Liver (tissue), 9 donors: ENCODE results near the gene GRID1. TPM values are rescaled to one million over a fixed set of nuclear protein-coding genes. Genes with fewer than 3 reads are reported as not detected.
A peak's percentile ranks its signal among the peaks of the same experiment; 100 is the strongest.

Source experiments
- DNase-seq: peaks from one replicate; pipeline ENCODE4 v3.0.0-alpha.2; 2017; ENCODE audit warnings: low spot score
- H3K27ac ChIP-seq, 2 donors: one replicate each; pipeline ENCODE4 v1.7.0; 2013; ENCODE audit warnings: inconsistent platforms in 2 of 2, low read length in 2 of 2, control low read depth in 1 of 2, low read depth in 1 of 2, mild to moderate bottlenecking in 1 of 2
- H3K27me3 ChIP-seq, 4 donors: one replicate each; pipeline versions ENCODE4 v1.6.1 to v1.7.0; 2013; ENCODE audit warnings: low read length in 3 of 4, inconsistent platforms in 1 of 4, mild to moderate bottlenecking in 1 of 4, moderate library complexity in 1 of 4; ENCODE audit not compliant: control insufficient read depth in 4 of 4, insufficient read depth in 4 of 4
- H3K36me3 ChIP-seq, 4 donors: one replicate each; pipeline versions ENCODE4 v1.6.1 to v1.7.0; 2013; ENCODE audit warnings: low read length in 3 of 4, mild to moderate bottlenecking in 3 of 4, low read depth in 1 of 4, moderate library complexity in 1 of 4; ENCODE audit not compliant: control insufficient read depth in 4 of 4, insufficient read depth in 3 of 4
- H3K4me1 ChIP-seq, 4 donors: one replicate each; pipeline versions ENCODE4 v1.6.1 to v1.7.0; 2013; ENCODE audit warnings: low read length in 3 of 4, mild to moderate bottlenecking in 3 of 4, moderate library complexity in 1 of 4; ENCODE audit not compliant: control insufficient read depth in 4 of 4, insufficient read depth in 4 of 4
- H3K4me3 ChIP-seq, 3 donors: one replicate each; pipeline versions ENCODE4 v1.6.1 to v1.7.0; 2013; ENCODE audit warnings: low read length in 3 of 3, control low read depth in 1 of 3, low read depth in 1 of 3, mild to moderate bottlenecking in 1 of 3
- H3K9ac ChIP-seq, 2 donors: one replicate each; pipeline ENCODE4 v1.7.0; 2013; ENCODE audit warnings: low read length in 2 of 2, mild to moderate bottlenecking in 2 of 2, moderate library complexity in 2 of 2, control low read depth in 1 of 2, low read depth in 1 of 2
- H3K9me3 ChIP-seq, 4 donors: one replicate each; pipeline versions ENCODE4 v1.6.1 to v1.7.0; 2013; ENCODE audit warnings: low read length in 3 of 4; ENCODE audit not compliant: control insufficient read depth in 4 of 4
- EGR1 ChIP-seq, 2 donors: IDR thresholded peaks; 2 replicates each; pipeline ENCODE4 v1.6.1; 2016 to 2018; ENCODE audit warnings: antibody characterized with exemption in 2 of 2, low read depth in 2 of 2
- FOXA1 ChIP-seq: IDR thresholded peaks from 2 replicates; pipeline ENCODE4 v1.6.1; 2016; ENCODE audit warnings: antibody characterized with exemption
- FOXA2 ChIP-seq: IDR thresholded peaks from 2 replicates; pipeline ENCODE4 v1.6.1; 2016; ENCODE audit warnings: antibody characterized with exemption
- HNF4A ChIP-seq, 2 donors: conservative IDR thresholded peaks; 2 replicates each; pipeline ENCODE4 v1.6.1; 2016; ENCODE audit warnings: antibody characterized with exemption in 2 of 2, mild to moderate bottlenecking in 2 of 2
- JUND ChIP-seq, 2 donors: IDR thresholded peaks; 2 replicates each; pipeline ENCODE4 v1.6.1; 2016; ENCODE audit warnings: antibody characterized with exemption in 2 of 2
- MAX ChIP-seq: IDR thresholded peaks from 2 replicates; pipeline ENCODE4 v1.6.1; 2016; ENCODE audit warnings: antibody characterized with exemption
- NR2F2 ChIP-seq: IDR thresholded peaks from 2 replicates; pipeline ENCODE4 v1.6.1; 2016; ENCODE audit warnings: antibody characterized with exemption
- RAD21 ChIP-seq, 2 donors: IDR thresholded peaks; 2 replicates each; pipeline ENCODE4 v1.6.1; 2016; ENCODE audit warnings: antibody characterized with exemption in 2 of 2, mild to moderate bottlenecking in 2 of 2
- REST ChIP-seq: IDR thresholded peaks from 2 replicates; pipeline ENCODE4 v1.6.1; 2016; ENCODE audit warnings: antibody characterized with exemption, mild to moderate bottlenecking
- SP1 ChIP-seq: IDR thresholded peaks from 2 replicates; pipeline ENCODE4 v1.6.1; 2018; ENCODE audit warnings: antibody characterized with exemption, mild to moderate bottlenecking
- TAF1 ChIP-seq: conservative IDR thresholded peaks from 2 replicates; pipeline ENCODE4 v1.6.1; 2016; ENCODE audit warnings: antibody characterized with exemption, mild to moderate bottlenecking
- YY1 ChIP-seq: IDR thresholded peaks from 2 replicates; pipeline ENCODE4 v1.6.1; 2016; ENCODE audit warnings: antibody characterized with exemption, mild to moderate bottlenecking
- ZBTB33 ChIP-seq: IDR thresholded peaks from 2 replicates; pipeline ENCODE4 v1.6.1; 2016; ENCODE audit warnings: antibody characterized with exemption
- WGBS: extraction: QIAGEN DNeasy Blood & Tissue Kit; methylation state at CpG from one replicate; pipeline ENCODE4 v1.1.7; 2013; 5-methylcytosine and 5-hydroxymethylcytosine counted together
- polyA plus RNA-seq, 2 donors: library from polyadenylated mRNA; stranded (reverse) in 1 of 2; unstranded in 1 of 2; fragments of 200-250 nt in 1 of 2; fragments of >200 nt in 1 of 2; fragmentation: Nextera tagmentation in 1 of 2; extraction: Ambion mirVana in 1 of 2; gene quantifications; one replicate each; pipeline versions ENCODE4 v1.2.1 to v1.2.3, GENCODE V29; 2013 to 2015
- total RNA-seq, 2 donors: library from RNA; depleted of rRNA; stranded (reverse); fragments of >200 nt; gene quantifications; one replicate each; pipeline ENCODE4 v1.2.3, GENCODE V29; 2014
- TF ChIP-seq, protein P1 (sequence below): fragments of 150-350 bp; IDR thresholded peaks from 2 replicates; pipeline ENCODE4 v1.5.1; 2017; ENCODE audit warnings: improper control_type of control experiment, low read depth, low read length; ENCODE audit not compliant: missing input control
- TF ChIP-seq, protein P2 (sequence below): IDR thresholded peaks from 2 replicates; pipeline ENCODE4 v1.6.1; 2016; ENCODE audit warnings: antibody characterized with exemption
- donor health status: healthy.
- donor health status: healthy.
- donor health status: healthy.
- donor health status: healthy.
- donor health status: healthy.

The GRID1 gene
- total and polyA plus RNA-seq, 4 donors: 0.09 to 0.17 (median 0.14) TPM; not detected in 1

DNA sequence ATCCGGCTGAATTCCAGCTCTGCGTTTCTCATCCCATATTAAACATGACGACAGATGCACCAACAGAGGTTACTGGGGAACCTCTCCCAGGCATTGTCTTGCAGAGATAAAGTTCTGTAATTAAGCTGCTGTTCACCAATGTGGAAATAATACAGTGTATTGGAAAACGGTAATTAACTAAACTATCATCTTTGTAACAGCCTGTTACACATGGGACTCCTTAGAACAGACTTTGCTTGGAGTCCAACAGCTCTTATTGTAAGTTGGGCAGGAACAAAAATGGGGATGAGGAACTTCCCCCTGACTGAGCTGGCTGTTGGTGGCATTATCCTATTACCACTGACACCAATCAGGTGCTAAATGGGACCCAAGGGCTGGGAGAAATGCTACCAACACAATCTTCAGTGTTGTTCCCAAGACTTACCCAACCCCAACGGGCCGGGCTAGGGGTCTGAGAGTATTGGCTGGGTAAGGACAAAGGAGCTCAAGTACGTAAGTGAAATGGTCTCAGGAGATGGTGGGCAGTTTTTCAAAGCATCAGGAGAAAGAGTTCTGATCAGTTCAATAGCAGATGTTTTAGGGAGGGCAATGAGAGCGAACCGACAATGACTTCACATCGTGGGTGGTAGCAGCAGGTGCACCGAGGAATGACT lies 759.4 kb downstream of the GRID1 start:
- WGBS: 84% methylated on average over 11 of the region's 11 CpGs

DNA sequence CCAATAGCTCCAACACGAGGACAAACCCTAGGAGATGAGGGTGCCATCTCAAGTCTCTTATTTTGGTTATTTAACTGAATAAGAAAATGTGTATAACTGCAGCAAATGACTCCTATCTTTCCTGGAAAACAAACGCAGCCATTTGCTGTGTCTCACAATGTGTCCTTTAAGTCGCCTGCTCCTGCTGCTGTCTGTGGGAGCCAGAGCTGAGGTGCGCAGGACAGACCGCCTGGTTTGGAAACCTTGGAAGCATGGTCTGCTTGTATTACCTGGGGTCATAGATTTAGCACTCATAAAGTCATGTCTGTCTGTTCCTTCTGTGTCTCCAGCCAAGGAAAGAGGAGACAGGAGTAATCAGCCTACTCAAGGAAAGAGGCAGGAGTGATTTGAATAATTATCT lies 760.2 kb downstream of the GRID1 start:
- no peaks in the 10 kb centered on the region for H3K36me3 ChIP-seq
- peaks cover 0 to 3% (median 0%) of the 10 kb centered on the region in 4 donors for H3K9me3 ChIP-seq
- TF ChIP-seq, protein P1, sequence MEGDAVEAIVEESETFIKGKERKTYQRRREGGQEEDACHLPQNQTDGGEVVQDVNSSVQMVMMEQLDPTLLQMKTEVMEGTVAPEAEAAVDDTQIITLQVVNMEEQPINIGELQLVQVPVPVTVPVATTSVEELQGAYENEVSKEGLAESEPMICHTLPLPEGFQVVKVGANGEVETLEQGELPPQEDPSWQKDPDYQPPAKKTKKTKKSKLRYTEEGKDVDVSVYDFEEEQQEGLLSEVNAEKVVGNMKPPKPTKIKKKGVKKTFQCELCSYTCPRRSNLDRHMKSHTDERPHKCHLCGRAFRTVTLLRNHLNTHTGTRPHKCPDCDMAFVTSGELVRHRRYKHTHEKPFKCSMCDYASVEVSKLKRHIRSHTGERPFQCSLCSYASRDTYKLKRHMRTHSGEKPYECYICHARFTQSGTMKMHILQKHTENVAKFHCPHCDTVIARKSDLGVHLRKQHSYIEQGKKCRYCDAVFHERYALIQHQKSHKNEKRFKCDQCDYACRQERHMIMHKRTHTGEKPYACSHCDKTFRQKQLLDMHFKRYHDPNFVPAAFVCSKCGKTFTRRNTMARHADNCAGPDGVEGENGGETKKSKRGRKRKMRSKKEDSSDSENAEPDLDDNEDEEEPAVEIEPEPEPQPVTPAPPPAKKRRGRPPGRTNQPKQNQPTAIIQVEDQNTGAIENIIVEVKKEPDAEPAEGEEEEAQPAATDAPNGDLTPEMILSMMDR: no peak
- TF ChIP-seq ZBTB33 (no peak), JUND (IDR thresholded peaks at IDR 0.05) (no peak), MAX (no peak), FOXA2 (no peak), SP1 (no peak), RAD21 (IDR thresholded peaks at IDR 0.05) (no peak), FOXA1 (no peak), REST (no peak)
- TF ChIP-seq, protein P2, sequence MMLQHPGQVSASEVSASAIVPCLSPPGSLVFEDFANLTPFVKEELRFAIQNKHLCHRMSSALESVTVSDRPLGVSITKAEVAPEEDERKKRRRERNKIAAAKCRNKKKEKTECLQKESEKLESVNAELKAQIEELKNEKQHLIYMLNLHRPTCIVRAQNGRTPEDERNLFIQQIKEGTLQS: no peak
- H3K4me3 ChIP-seq: no peak overlapping the region
- no peaks in the 10 kb centered on the region for H3K4me1 ChIP-seq
- WGBS: 76% methylated on average over 5 of the region's 5 CpGs
- H3K9ac ChIP-seq: no peak overlapping the region
- H3K27ac ChIP-seq: no peak overlapping the region
- H3K27me3 ChIP-seq: no peaks in the 10 kb centered on the region
- DNase-seq: peak; percentile 0

More for the DNA sequence above, 759.4 kb downstream of the GRID1 start:
- no peak overlapping the region for H3K4me3 ChIP-seq
- H3K27ac ChIP-seq: no peak overlapping the region
- TF ChIP-seq TAF1 (no peak), NR2F2 (no peak), EGR1 (IDR thresholded peaks at IDR 0.05; ENCODE audit: low read depth in 2 of 2) (no peak), JUND (IDR thresholded peaks at IDR 0.05) (no peak), REST (no peak), MAX (no peak), HNF4A (conservative IDR thresholded peaks at IDR 0.05) (no peak), YY1 (no peak), FOXA2 (no peak), RAD21 (IDR thresholded peaks at IDR 0.05) (no peak), FOXA1 (no peak)
- TF ChIP-seq, protein P2: no peak
- no peaks in the 10 kb centered on the region for H3K27me3 ChIP-seq
- no peaks in the 10 kb centered on the region for H3K36me3 ChIP-seq
- peak; percentile 6 for DNase-seq
- peaks cover 0 to 3% (median 0%) of the 10 kb centered on the region in 4 donors for H3K9me3 ChIP-seq
- H3K4me1 ChIP-seq: no peaks in the 10 kb centered on the region
- no peak overlapping the region for H3K9ac ChIP-seq
